NT2/D1 (cell line): Measurements from ENCODE around the gene ABCD1.
"Not testable (repeated sequence)": the region's sequence is repeated elsewhere in the genome, so short reads cannot be mapped to it uniquely, and the experiment has no call there.

Experiments used
- DNase-seq: peaks from one replicate; pipeline ENCODE4 v3.0.0-alpha.2; 2011; ENCODE audit warnings: low read depth, low spot score
- H3K27me3 ChIP-seq: 2 replicates; pipeline ENCODE4 v1.6.0; 2011; ENCODE audit warnings: mild to moderate bottlenecking; ENCODE audit not compliant: insufficient read length, insufficient read depth
- H3K36me3 ChIP-seq: 2 replicates; pipeline ENCODE4 v1.6.1; 2011; ENCODE audit warnings: mild to moderate bottlenecking, low read length, mixed read lengths; ENCODE audit not compliant: insufficient read depth, insufficient read length
- H3K4me1 ChIP-seq: 2 replicates; pipeline ENCODE4 v1.5.1; 2011; ENCODE audit not compliant: insufficient read depth, insufficient read length
- H3K4me3 ChIP-seq: 2 replicates; pipeline ENCODE4 v1.5.1; 2011; ENCODE audit warnings: low read depth; ENCODE audit not compliant: insufficient read length
- H3K9ac ChIP-seq: 2 replicates; pipeline ENCODE4 v1.6.0; 2011; ENCODE audit warnings: low read depth; ENCODE audit not compliant: insufficient read length
- H3K9me3 ChIP-seq: 2 replicates; pipeline ENCODE4 v1.5.1; 2011; ENCODE audit warnings: mild to moderate bottlenecking, low read length; ENCODE audit not compliant: insufficient read depth
- SUZ12 ChIP-seq: IDR thresholded peaks from 2 replicates; pipeline ENCODE4 v1.6.1; 2011; ENCODE audit not compliant: insufficient read length, insufficient read depth; ENCODE audit errors: extremely low read depth
- YY1 ChIP-seq: IDR thresholded peaks from 2 replicates; pipeline ENCODE4 v1.6.1; 2011; ENCODE audit not compliant: insufficient read length, insufficient read depth
- ZNF274 ChIP-seq: IDR thresholded peaks from 2 replicates; pipeline ENCODE4 v1.6.1; 2011; ENCODE audit warnings: mild to moderate bottlenecking, low read depth, low read length

Gene ABCD1

GRCh38 chrX:153724252-153725038 is at the start of gene ABCD1, which contains the start of gene BCAP31:
Gene ABCD1, plus strand, starts transcription at chrX:153724856. Its CDS starts 411 bp downstream, at chrX:153725267.
Gene BCAP31, minus strand, starts transcription at chrX:153724387. Its CDS starts 1,143 bp downstream, at chrX:153723244.
- Histone ChIP-seq H3K4me1 (peaks cover 8% of the 10 kb centered on the region), H3K4me3 (peak within 1 kb of the TSS; percentile 51), H3K9ac (peak within 1 kb of the TSS; percentile 77), H3K36me3 (peaks cover 30% of the 10 kb centered on the region), H3K27me3 (no peaks in the 10 kb centered on the region), H3K9me3 (no peaks in the 10 kb centered on the region)
- TF ChIP-seq YY1 (no peak), ZNF274 (no peak), SUZ12 (no peak)
- DNase-seq, result peak; percentile 54

- TF ChIP-seq SUZ12 (no peak), YY1 (no peak), ZNF274 (no peak)
- H3K9me3 ChIP-seq, result no peaks in the 10 kb centered on the region
- no peak overlapping the region for H3K4me3 ChIP-seq
- no peaks in the 10 kb centered on the region for H3K4me1 ChIP-seq
- H3K9ac ChIP-seq, result no peak overlapping the region
- DNase-seq, result no peak
- H3K27me3 ChIP-seq, result no peaks in the 10 kb centered on the region
- no peaks in the 10 kb centered on the region for H3K36me3 ChIP-seq
These were observed 43.5 kb upstream of the ABCD1 start for GRCh38 chrX:153681175-153681574.

GRCh38 chrX:153683486-153683885 is 41.2 kb upstream of the ABCD1 start:
- not testable (repeated sequence) for DNase-seq, H3K4me3 ChIP-seq, H3K27me3 ChIP-seq, H3K4me1 ChIP-seq, H3K36me3 ChIP-seq, H3K9me3 ChIP-seq, H3K9ac ChIP-seq

GRCh38 chrX:153684467-153685155 is 40.0 kb upstream of the ABCD1 start:
- TF ChIP-seq SUZ12, result no peak
- no peak for TF ChIP-seq ZNF274
- TF ChIP-seq YY1, result no peak
- Histone ChIP-seq H3K9me3 (no peaks in the 10 kb centered on the region), H3K36me3 (peaks cover under 1% of the 10 kb centered on the region), H3K4me3 (peak overlapping the region; percentile 21), H3K4me1 (no peaks in the 10 kb centered on the region), H3K9ac (peak overlapping the region; percentile 56), H3K27me3 (no peaks in the 10 kb centered on the region)
- DNase-seq, result no peak

- peak overlapping the region; percentile 21 for H3K4me3 ChIP-seq
- no peaks in the 10 kb centered on the region for H3K27me3 ChIP-seq
- TF ChIP-seq ZNF274 (no peak), YY1 (no peak), SUZ12 (no peak)
- peaks cover 3% of the 10 kb centered on the region for H3K4me1 ChIP-seq
- H3K9ac ChIP-seq, result peak overlapping the region; percentile 56
- DNase-seq, result no peak
- peaks cover 4% of the 10 kb centered on the region for H3K36me3 ChIP-seq
- no peaks in the 10 kb centered on the region for H3K9me3 ChIP-seq
These were observed 39.5 kb upstream of the ABCD1 start for GRCh38 chrX:153685156-153685536.

- no peak for DNase-seq
- peak overlapping the region; percentile 56 for H3K9ac ChIP-seq
- no peaks in the 10 kb centered on the region for H3K9me3 ChIP-seq
- peaks cover 4% of the 10 kb centered on the region for H3K36me3 ChIP-seq
- TF ChIP-seq SUZ12, result no peak
- peak overlapping the region; percentile 15 for H3K4me3 ChIP-seq
- peaks cover 3% of the 10 kb centered on the region for H3K4me1 ChIP-seq
- H3K27me3 ChIP-seq, result no peaks in the 10 kb centered on the region
These were observed 38.6 kb upstream of the ABCD1 start for GRCh38 chrX:153685751-153686696.

GRCh38 chrX:153686711-153687110 is 37.9 kb upstream of the ABCD1 start:
- no peak overlapping the region for H3K4me3 ChIP-seq
- no peaks in the 10 kb centered on the region for H3K27me3 ChIP-seq
- no peaks in the 10 kb centered on the region for H3K9me3 ChIP-seq
- H3K4me1 ChIP-seq, result peaks cover 3% of the 10 kb centered on the region
- H3K9ac ChIP-seq, result no peak overlapping the region
- peaks cover 9% of the 10 kb centered on the region for H3K36me3 ChIP-seq
- TF ChIP-seq YY1 (no peak), ZNF274 (no peak), SUZ12 (no peak)
- no peak for DNase-seq
